EL (cell line): ENCODE results near the gene SUGP2.
"Not testable (repeated sequence)": the region's sequence is repeated elsewhere in the genome, so short reads cannot be mapped to it uniquely, and the experiment has no call there.

Experiments
- DNase-seq: peaks from one replicate; pipeline ENCODE4 v3.0.0-alpha.2; 2016

SUGP2 gene

DNA sequence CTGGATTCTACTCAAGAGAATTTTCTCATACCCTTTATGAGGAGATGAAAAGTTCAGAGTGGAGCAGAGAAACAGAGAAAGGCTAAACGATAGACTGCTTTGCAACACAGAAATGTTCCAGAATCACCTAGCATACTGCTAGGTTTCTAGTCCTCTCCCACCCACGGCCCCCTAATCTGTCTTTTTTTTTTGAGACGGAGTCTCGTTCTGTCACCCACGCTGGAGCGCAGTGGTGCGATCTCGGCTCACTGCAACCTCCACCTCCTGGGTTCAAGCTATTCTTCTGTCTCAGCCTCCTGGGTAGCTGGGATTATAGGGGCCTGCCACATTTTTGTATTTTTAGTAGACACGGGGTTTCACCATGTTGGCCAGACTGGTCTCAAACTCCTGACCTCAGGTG is 4.8 kb downstream of the SUGP2 start:
- no peak for DNase-seq

GRCh38 chr19:19027228-19027627 is 6.1 kb downstream of the SUGP2 start:
- DNase-seq = no peak

DNA sequence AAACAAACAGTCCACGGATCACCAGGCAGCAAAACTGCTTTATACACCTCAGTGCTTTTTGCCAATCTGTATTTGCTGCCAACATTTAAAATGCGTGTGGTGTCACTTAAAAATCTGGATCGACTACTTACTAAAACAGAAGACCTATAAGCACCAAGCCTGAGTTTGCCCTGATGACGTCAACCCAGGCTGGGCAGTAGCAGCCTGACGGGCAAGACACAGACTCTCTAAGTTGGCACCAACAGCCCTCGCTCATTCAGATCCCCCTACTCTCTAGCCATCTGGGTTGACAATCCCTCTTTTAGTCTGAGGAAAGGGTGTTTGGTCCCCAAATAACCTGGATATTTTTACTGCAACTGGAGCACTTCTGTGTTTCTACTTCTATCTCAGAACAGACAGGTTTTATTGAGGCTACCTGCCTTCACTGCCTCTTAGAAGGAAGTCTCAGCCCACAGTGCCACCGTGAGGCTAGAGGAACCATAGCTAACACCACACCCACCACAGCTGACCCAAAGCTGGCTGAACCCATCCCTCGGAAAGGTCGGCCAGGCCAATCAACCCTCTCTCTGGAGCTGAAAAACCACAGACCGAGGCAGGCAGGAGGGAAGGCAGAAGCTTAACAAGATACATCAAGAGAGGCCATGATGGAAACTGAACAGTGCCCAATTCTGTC is 6.9 kb downstream of the SUGP2 start:
- no peak for DNase-seq

DNA sequence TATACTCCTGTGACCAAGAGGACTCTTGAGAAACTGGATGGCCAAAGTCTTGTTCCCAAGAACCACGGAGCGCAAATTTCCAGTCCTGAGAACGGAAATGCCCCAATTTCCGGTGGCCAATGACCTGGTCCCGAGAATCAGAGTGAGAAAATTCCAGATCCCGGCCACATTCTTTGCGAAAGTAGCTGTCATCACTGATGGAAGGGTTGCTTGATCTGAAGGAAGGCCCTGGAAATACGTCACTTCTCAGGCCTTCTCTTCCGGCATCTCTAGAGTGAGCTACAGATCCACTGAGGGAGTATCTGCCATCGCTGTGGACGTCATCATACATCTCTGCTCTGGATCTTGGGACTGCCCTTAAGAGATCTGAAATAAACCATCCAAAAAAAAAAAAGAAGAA is 7.5 kb downstream of the SUGP2 start:
- no peak for DNase-seq

GRCh38 chr19:19023376-19023775 is 9.9 kb downstream of the SUGP2 start:
- not testable (repeated sequence) for DNase-seq

GRCh38 chr19:19022380-19022961 is 10.8 kb downstream of the SUGP2 start:
- DNase-seq = no peak

DNA sequence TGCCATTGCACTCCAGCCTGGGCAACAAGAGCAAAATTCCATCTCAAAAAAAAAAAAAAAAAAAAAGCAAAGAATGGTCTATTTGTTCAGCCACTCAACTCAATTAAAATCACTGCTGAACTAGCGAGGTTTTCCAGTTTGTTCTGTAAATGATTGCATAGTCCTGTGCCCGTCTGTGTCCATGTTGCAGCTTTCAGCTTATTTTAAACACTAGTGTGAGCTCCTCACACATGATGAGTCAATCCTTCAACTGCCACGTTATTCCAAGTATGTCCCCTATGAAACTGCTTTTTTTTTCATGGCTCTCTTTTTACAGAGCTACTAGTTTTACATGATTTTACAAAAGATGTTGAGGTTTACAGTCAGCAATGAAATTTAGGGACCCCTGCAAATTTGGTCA is 12.2 kb downstream of the SUGP2 start:
- peak; percentile 71 for DNase-seq

GRCh38 chr19:19010551-19010950 is 22.8 kb downstream of the SUGP2 start:
- no peak for DNase-seq

DNA sequence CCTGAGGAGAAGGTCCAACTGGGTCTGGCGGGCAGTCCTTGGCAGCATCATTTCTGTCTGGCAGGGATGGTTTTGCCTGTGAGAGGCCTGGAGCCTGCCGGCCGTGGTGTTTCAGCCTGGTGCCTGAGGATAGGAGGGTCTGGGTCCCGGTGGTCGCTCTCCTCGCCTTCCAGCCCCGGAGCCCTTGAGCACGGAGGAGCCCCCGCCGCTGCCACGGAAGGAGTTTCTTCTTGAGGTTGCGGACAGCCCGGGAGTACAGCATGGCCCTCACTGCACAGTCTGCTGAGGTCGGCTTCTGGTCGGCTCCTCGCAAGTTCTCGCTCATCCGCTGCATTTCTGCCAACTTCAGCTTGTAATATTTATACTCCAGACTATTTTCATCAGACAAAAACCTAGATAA is 23.4 kb downstream of the SUGP2 start:
- no peak for DNase-seq

DNA sequence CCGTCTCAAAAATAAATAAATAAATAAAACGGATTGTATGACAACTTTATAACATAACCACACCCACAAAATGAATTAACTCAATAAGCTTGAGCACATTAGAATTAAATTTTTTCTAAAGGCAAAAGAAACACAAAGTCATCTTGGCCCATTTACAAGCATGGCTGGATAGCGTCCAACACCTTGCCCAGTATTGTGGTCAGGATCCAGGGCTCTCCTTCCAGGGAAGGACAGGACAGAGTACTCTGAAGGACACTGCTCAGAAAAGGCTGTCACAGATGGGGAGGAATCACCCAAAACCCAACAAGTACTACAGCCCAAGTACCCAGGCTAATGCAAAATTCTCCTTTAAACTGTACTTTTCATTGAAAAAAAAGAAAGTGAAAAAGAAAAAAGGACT is 27.1 kb downstream of the SUGP2 start:
- no peak for DNase-seq

DNA sequence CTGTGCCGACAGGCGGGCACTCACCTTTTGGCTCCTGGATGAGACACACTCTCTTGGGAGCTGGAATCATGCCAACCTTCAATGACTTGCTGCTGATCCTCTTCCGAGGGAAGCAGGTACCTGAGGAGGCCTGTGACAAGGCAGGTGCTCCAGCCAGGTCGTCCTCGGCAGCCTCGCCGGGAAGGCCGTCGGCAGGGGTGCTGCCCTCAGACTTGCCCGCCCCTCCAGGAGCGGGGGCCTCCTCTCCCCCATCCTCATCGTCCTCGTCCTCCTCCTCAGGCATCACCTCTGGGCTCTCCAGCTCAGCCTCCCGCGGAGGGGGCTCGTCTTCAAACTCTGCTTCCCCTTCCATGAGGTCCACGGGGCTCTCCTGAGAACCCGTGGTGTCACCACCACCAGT is 29.2 kb downstream of the SUGP2 start:
- no peak for DNase-seq

GRCh38 chr19:18999896-19000620 is 33.3 kb downstream of the SUGP2 start:
- DNase-seq = no peak

DNA sequence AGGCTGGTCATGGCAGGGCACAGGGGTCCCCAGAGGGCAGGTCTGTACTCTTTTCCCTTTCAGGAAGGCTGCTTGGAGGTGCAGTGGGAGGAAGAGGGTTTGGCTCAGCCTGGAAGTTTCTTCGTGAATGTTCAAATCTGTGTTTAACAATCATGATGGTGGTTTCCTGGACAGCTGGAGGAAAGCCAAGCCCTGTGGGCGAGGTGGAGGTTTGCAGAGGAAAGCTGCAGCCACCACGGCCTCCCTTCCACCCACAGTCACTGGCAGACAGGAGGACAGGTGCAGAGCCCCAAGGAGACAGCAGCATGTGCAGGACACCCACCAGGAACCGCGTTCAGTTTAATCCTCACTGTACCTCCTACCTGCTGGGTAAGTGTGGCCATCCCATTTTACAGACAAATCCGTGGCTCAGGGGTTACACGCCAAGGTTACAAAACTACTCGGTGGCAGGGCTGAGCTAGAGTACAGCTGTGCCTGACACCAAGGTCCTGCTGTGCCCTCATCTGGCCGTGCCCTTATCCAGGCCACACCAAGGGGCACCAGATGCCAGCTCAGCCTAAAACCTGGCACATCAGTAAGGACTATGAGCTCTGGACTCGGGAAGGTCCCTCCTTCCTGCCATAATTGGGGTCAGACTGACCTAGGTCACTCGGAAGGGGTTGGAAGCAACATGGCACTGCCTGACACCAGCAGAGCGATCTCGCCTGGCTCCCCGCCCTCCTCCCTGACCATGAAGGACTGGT is 34.1 kb downstream of the SUGP2 start:
- DNase-seq = peak; percentile 52

GRCh38 chr19:18998276-18998675 is 35.0 kb downstream of the SUGP2 start:
- no peak for DNase-seq

DNA sequence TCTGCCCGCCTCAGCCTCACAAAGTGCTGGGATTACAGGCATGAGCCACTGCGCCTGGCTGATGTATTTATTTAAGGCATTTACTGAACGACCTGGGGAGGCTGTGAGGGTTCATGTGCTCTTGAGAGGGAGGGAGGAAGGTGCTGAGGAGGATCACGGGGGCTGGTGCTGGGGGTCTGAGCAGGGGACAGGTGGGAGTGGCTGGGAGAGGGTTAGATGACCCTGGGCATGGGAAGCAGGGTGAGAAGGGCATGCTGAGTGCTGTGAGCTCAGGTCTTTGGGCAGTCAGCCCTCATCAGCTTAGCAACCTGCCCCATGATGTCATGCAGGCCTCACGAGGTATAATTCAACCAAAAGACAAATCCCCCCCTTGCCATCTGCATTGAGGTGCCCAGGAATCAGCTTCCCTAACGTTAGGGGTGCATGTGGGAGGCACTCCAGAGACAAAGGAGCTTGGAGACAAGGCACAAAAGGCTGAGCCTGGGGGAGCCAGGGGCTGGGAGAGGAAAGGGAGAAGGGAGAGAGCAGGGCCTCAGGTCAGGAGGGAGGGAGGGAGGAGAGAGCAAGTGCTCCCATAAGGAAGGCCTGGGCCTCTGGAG is 36.4 kb downstream of the SUGP2 start:
- DNase-seq = no peak

DNA sequence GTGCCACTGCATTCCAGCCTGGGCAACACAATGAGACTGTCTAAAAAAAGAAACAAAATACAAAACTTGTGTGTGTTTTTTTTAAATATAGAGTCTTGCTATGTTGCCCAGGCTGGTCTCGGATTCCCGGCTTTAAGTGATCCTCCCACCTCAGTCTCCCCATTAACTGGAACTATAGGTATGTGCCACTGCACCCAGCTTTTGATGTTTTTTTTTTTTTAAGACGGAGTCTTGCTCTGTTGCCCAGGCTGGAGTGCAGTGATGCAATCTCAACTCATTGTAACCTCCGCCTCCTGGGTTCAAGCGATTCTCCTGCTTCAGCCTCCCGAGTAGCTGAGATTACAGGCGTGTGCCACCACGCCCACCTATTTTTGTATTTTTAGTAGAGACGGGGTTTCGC is 37.0 kb downstream of the SUGP2 start:
- DNase-seq = no peak

GRCh38 chr19:18995804-18996241 is 37.5 kb downstream of the SUGP2 start:
- peak; percentile 85 for DNase-seq

GRCh38 chr19:18993115-18993514 is 40.2 kb downstream of the SUGP2 start:
- DNase-seq = no peak

GRCh38 chr19:18992696-18993095 is 40.6 kb downstream of the SUGP2 start:
- no peak for DNase-seq

- DNase-seq = no peak
Observed at GRCh38 chr19:18991468-18991867, 41.8 kb downstream of the SUGP2 start.

DNA sequence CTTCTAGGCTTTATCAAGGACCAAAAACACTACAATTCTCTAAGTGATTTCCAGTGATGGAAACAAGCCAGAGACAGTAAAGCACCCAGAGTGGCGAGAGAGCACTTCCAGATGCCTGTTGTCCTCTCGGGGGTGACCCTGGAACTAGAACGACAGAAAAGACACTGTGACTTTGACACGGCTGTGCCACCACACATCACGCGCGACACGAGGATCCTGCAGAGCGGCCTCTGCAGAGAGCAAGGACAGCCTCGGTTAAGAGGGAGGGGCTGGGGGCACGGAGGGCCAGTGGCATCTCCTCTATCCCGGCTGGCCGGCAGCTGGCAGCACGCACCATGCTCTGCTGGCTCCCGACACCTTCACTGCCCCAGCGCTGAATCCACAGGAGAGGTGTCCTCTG is 42.3 kb downstream of the SUGP2 start:
- no peak for DNase-seq

DNA sequence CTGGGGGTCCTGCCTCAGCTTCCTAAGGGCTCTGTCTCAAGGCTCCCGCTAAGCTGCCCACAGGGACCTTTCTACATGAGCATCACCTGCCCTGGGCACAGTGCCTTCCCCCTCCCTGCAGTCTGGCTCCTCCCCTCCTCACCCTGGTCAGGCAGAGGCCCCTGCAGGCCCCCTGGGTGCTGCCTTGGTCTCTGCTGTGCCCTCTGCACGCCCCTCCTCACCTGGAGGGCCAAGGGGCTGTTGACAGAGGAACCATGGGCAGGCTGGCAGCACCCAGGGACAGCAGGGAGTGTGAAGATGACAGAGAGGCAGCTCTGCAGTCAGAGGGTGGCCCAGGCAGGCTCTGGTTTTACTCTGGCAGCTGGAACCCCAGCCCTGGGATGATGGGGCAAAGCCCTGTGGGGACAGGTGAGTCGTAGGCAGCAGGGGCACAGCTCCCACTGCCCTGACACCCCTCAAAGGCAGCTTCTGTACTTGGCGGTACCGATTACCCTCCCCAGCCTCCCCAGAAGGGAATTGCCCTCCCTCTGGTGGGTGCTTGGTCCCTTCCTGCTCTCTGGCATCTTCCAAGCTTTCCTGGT is 43.1 kb downstream of the SUGP2 start:
- no peak for DNase-seq

- DNase-seq = no peak
Observed at GRCh38 chr19:18989316-18989715, 44.0 kb downstream of the SUGP2 start.
